ENCODE measurements around the gene HS3ST3B1.

- TF ChIP-seq CTCF (IDR thresholded peaks at IDR 0.05; ENCODE audit: low read length) (no peak), EZH2 (optimal IDR thresholded peaks at IDR 0.05; ENCODE audit: low read depth, low read length) (no peak)
These were observed 2.5 kb upstream of the HS3ST3B1 start for GRCh38 chr17:14298221-14298946.
